ENCODE results near the gene SLC35B1.

- no peak for TF ChIP-seq CTCF (IDR thresholded peaks at IDR 0.05; ENCODE audit: low read depth, low read length)
- no peak for TF ChIP-seq POLR2A (IDR thresholded peaks at IDR 0.05; ENCODE audit: extremely low read depth, insufficient read length)
- no peak for TF ChIP-seq MAX (IDR thresholded peaks at IDR 0.05; ENCODE audit: low read depth, low read length)
Measured at GRCh38 chr17:49699966-49700575, 7.7 kb downstream of the SLC35B1 start.
